Smooth muscle cell (in vitro differentiated cells): ENCODE data around the gene ACADS. TPM values are rescaled to one million over a fixed set of nuclear protein-coding genes. Genes with fewer than 3 reads are reported as not detected.

Experiments used
- DNase-seq: peaks from one replicate; lab custom pipeline; 2025; ENCODE audit not compliant: unreplicated experiment; lab: John Stamatoyannopoulos, UW
- H2AFZ ChIP-seq: fragments of 200-600 bp; sonication (generic); 2 replicates; pipeline ENCODE4 v1.6.0; 2016; ENCODE audit warnings: antibody characterized with exemption, low read depth, mild to moderate bottlenecking
- H3F3A ChIP-seq: fragments of 200-600 bp; sonication (generic); 2 replicates; pipeline ENCODE4 v1.6.0; 2017; ENCODE audit warnings: antibody characterized with exemption, low read depth
- H3K27ac ChIP-seq: fragments of 200-600 bp; sonication (generic); 2 replicates; pipeline ENCODE4 v1.5.1; 2016; ENCODE audit warnings: low read depth, mild to moderate bottlenecking
- H3K27me3 ChIP-seq: fragments of 200-600 bp; sonication (generic); 2 replicates; pipeline ENCODE4 v1.6.1; 2016; ENCODE audit warnings: low read depth, mild to moderate bottlenecking
- H3K36me3 ChIP-seq: fragments of 200-600 bp; sonication (generic); 2 replicates; pipeline ENCODE4 v1.5.1; 2016; ENCODE audit warnings: low read depth
- H3K4me1 ChIP-seq: fragments of 200-600 bp; sonication (generic); 2 replicates; pipeline ENCODE4 v1.5.1; 2016; ENCODE audit warnings: low read depth
- H3K4me2 ChIP-seq: fragments of 200-600 bp; sonication (generic); 2 replicates; pipeline ENCODE4 v1.6.0; 2016; ENCODE audit warnings: mild to moderate bottlenecking
- H3K4me3 ChIP-seq: fragments of 200-600 bp; sonication (generic); 2 replicates; pipeline ENCODE4 v1.5.1; 2016; ENCODE audit warnings: mild to moderate bottlenecking
- H3K79me2 ChIP-seq: fragments of 200-600 bp; sonication (generic); 2 replicates; pipeline ENCODE4 v1.6.0; 2016; ENCODE audit warnings: low read depth, mild to moderate bottlenecking
- H3K9ac ChIP-seq: fragments of 200-600 bp; sonication (generic); 2 replicates; pipeline ENCODE4 v1.6.0; 2016; ENCODE audit warnings: low read depth
- H3K9me3 ChIP-seq: fragments of 200-600 bp; sonication (generic); replicated peaks from 2 replicates; pipeline ENCODE4 v1.5.1; 2016; ENCODE audit warnings: low read depth
- H4K20me1 ChIP-seq: fragments of 200-600 bp; sonication (generic); 2 replicates; pipeline ENCODE4 v1.6.0; 2016; ENCODE audit warnings: low read depth
- WGBS: methylation state at CpG from one replicate; pipeline ENCODE4 v1.1.7; 2016; ENCODE audit warnings: low lambda C conversion rate; 5-methylcytosine and 5-hydroxymethylcytosine counted together
- polyA plus RNA-seq: library from polyadenylated mRNA; unstranded; fragments of >200 nt; fragmentation: Nextera tagmentation; extraction: Ambion mirVana; gene quantifications from 2 replicates; pipeline ENCODE4 v1.2.1, GENCODE V29; 2016
- total RNA-seq: library from RNA; depleted of rRNA; stranded (reverse); fragments of >200 nt; gene quantifications from 2 replicates; pipeline ENCODE4 v1.2.3, GENCODE V29; 2014
- TF ChIP-seq, protein P1 (sequence below): fragments of 200-600 bp; sonication (generic); IDR thresholded peaks from 2 replicates; pipeline ENCODE4 v1.5.1; 2017; ENCODE audit warnings: borderline replicate concordance, mild to moderate bottlenecking, antibody characterized with exemption; ENCODE audit not compliant: insufficient read depth, poor library complexity, severe bottlenecking

ACADS gene
- total RNA-seq: 3.7 and 6.0 TPM in 2 replicates
- 14.0 and 14.3 TPM in 2 replicates for polyA plus RNA-seq

DNA sequence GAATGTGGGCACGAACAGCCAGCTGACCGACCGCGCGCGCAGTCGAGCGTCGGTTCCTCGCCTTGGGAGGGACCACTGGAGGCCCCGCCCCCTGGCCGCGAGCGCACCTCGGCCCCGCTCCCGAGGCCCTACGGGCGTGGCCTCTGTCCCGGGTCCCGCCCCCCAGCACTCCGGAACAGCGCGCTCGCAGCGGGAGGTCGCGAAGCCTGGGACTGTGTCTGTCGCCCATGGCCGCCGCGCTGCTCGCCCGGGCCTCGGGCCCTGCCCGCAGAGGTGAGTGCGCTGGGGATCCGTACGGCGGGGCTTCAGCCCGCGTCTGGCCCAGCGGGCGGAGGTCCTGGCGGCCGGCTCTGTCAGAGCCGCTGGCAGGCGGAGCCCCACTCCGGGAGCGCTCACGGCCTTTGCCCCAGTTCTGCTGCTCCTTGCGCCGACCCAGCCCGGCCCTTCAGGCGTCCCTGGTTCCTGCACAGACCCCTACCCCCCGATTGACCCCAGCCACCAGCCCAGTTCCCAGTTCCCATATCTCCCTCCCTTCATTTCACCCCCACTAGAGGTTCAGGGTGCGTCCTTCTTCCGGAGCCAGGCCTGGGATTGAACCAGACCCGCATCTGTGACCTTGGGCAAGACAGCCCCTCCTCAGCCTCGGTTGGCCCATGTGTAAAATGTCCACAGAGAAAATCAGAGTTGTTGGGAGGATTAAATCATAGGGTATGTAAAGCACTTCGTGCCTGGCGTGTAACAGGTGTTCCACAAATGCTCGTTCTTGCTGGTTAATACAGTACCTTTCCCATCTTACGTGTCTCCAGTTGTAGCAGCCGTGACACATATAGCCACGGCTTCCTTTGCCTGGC is at the start of gene ACADS:
Gene ACADS (plus strand): TSS at position 168 of the 851 bp plus-strand sequence. CDS start 60 bp downstream, at position 228.
- DNase-seq: peak; percentile 56
- Histone ChIP-seq H3K27me3 (no peaks in the 10 kb centered on the region), H3K36me3 (peaks cover 2% of the 10 kb centered on the region), H3K4me3 (peak within 1 kb of the TSS; percentile 63), H3F3A (no peaks in the 10 kb centered on the region), H3K9me3 (no peaks in the 10 kb centered on the region), H4K20me1 (peaks cover 13% of the 10 kb centered on the region), H3K4me2 (peak within 1 kb of the TSS; percentile 90), H3K27ac (no peak within 1 kb of the TSS), H2AFZ (peak within 1 kb of the TSS; percentile 69), H3K9ac (peak within 1 kb of the TSS; percentile 61), H3K79me2 (no peaks in the 10 kb centered on the region), H3K4me1 (peaks cover 7% of the 10 kb centered on the region)
- TF ChIP-seq, protein P1, sequence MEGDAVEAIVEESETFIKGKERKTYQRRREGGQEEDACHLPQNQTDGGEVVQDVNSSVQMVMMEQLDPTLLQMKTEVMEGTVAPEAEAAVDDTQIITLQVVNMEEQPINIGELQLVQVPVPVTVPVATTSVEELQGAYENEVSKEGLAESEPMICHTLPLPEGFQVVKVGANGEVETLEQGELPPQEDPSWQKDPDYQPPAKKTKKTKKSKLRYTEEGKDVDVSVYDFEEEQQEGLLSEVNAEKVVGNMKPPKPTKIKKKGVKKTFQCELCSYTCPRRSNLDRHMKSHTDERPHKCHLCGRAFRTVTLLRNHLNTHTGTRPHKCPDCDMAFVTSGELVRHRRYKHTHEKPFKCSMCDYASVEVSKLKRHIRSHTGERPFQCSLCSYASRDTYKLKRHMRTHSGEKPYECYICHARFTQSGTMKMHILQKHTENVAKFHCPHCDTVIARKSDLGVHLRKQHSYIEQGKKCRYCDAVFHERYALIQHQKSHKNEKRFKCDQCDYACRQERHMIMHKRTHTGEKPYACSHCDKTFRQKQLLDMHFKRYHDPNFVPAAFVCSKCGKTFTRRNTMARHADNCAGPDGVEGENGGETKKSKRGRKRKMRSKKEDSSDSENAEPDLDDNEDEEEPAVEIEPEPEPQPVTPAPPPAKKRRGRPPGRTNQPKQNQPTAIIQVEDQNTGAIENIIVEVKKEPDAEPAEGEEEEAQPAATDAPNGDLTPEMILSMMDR: no peak
- WGBS: 14% methylated on average over 61 of the region's 66 CpGs

DNA sequence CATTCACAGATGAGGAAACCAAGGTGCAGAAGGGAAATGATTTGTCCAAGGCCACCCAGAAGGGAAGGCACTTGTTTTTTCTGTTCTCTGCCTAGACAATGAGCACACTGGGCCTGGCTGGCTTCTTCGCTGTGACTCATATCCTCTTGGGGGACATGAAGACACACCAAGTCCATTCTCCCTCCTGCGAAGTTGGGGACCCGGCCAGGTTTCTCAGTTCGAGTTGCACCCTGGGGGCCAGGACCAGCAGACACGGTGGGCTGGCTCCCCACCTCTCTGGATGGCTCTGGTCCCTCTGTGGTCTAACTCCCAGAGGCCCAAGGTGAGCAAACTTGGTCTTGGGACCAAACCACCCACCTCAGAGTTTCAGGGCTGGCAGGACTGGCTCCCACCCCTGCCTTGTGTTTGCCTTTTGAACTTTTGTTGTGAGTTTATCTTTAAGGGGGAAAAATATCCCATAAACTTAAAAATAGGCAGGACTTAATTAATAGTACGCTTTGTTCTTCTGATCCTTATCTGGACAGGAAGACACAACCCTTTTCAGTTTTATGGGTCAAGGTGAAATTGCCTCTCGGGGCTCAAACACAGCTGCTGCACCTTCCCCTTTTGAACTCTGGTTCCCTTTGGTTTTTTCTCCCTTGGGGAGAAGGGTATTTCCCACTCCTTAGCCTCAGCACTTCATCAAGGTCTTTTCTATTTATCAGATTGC is 47.7 kb upstream of the ACADS start:
- H4K20me1 ChIP-seq: no peaks in the 10 kb centered on the region
- 81% methylated on average over 7 of the region's 7 CpGs for WGBS
- TF ChIP-seq, protein P1: no peak
- H3K36me3 ChIP-seq: no peaks in the 10 kb centered on the region
- H3K4me2 ChIP-seq: no peak overlapping the region
- H3K4me1 ChIP-seq: no peaks in the 10 kb centered on the region
- no peak for DNase-seq
- no peaks in the 10 kb centered on the region for H3F3A ChIP-seq
- no peak overlapping the region for H3K4me3 ChIP-seq
- no peak overlapping the region for H2AFZ ChIP-seq
- no peak overlapping the region for H3K27ac ChIP-seq
- no peaks in the 10 kb centered on the region for H3K9me3 ChIP-seq
- no peaks in the 10 kb centered on the region for H3K79me2 ChIP-seq
- no peak overlapping the region for H3K9ac ChIP-seq
- no peaks in the 10 kb centered on the region for H3K27me3 ChIP-seq

GRCh38 chr12:120678572-120678971 is 47.1 kb upstream of the ACADS start:
- DNase-seq: no peak
- H3F3A ChIP-seq: no peaks in the 10 kb centered on the region

More at GRCh38 chr12:120678572-120678971, 47.1 kb upstream of the ACADS start:
- Histone ChIP-seq H4K20me1 (no peaks in the 10 kb centered on the region), H3K9me3 (no peaks in the 10 kb centered on the region), H2AFZ (no peak overlapping the region), H3K4me3 (no peak overlapping the region), H3K4me1 (no peaks in the 10 kb centered on the region), H3K27me3 (no peaks in the 10 kb centered on the region), H3K4me2 (no peak overlapping the region), H3K9ac (no peak overlapping the region), H3K79me2 (no peaks in the 10 kb centered on the region), H3K27ac (no peak overlapping the region), H3K36me3 (no peaks in the 10 kb centered on the region)
- 83% methylated on average over 8 of the region's 8 CpGs for WGBS
- TF ChIP-seq, protein P1: no peak
